ENCODE results near the gene PPP1R3F.

Gene PPP1R3F, protein sequence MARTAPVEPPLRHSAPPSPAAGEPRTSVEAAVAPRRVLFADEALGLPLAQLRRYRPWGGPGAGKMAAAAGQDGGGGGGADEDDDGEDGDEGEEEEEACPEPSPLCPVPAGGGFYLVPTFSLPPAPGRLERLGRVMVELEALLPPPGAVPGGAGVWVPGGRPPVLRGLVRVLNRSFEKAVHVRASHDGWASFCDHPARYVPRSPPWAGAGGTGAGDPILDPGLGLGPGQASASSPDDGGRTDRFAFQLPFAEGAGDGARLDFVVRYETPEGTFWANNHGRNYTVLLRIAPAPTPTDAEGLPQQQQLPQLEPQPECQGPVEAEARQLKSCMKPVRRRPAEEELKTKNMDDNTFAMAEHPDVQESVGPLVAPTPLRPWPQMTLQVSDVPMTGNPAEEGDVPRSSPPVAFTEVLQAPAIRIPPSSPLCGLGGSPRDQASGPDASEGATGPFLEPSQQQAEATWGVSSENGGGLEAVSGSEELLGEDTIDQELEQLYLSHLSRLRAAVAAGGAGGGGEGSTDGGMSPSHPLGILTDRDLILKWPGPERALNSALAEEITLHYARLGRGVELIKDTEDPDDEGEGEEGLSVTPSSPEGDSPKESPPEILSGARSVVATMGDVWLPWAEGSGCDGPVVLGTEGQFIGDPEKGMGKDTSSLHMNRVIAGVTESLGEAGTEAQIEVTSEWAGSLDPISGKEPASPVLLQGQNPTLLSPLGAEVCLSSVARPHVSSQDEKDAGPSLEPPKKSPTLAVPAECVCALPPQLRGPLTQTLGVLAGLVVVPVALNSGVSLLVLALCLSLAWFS

DNA sequence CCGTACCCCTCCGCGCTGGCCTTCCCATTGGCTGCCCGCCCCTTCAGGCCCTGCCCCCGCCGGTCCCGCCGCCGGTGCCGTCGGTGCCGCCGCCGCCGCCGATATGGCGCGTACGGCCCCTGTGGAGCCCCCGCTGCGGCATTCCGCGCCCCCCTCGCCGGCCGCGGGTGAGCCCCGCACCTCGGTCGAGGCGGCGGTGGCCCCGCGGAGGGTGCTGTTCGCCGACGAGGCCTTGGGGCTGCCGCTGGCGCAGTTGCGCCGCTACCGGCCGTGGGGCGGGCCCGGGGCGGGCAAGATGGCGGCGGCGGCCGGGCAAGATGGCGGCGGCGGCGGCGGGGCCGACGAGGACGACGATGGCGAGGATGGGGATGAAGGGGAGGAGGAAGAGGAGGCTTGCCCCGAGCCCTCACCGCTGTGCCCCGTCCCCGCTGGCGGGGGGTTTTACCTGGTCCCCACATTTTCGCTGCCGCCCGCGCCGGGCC lies at the start of gene PPP1R3F:
TSS of gene PPP1R3F (plus strand) at position 27 of the 482 bp plus-strand sequence. CDS start at position 104, 77 bp downstream.
- DNase-seq: no peak

DNA sequence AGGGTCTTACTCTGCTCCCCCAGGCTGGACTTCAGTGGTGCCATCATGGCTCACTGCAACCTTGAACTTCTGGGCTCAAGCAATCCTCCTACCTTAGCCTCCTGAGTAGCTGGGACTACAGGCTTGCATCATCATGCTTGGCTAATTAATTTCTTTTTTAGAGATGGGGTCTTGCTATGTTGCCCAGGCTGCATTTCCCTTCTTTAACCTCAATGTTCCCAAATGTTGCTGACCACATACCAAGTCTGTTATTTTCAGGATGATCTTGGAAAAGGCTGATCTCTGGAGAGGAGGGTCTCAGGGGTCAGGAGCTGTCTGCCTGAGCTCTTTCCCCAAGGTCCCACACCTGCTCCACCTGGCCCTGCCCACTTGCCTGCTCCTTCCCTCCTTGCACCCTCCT lies 49.5 kb upstream of the PPP1R3F start:
- DNase-seq: no peak

DNA sequence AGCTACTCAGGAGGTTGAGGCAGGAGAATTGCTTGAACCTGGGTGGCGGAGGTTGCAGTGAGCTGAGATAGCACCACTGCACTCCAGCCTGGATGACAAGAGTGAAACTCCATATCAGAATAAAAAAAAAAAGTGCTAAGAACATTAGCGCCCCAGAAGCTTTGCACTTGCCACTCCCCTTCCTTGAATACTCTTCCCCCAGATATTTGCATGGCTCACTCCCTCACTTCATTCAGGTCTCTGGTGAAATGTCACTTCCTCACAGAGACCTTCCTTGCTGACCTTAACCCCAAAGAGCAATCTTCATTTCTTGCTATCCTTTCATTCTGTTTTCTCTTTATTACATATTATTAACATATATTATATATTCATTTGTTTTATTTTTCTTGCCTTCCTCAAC lies 47.7 kb upstream of the PPP1R3F start:
- no peak for DNase-seq

DNA sequence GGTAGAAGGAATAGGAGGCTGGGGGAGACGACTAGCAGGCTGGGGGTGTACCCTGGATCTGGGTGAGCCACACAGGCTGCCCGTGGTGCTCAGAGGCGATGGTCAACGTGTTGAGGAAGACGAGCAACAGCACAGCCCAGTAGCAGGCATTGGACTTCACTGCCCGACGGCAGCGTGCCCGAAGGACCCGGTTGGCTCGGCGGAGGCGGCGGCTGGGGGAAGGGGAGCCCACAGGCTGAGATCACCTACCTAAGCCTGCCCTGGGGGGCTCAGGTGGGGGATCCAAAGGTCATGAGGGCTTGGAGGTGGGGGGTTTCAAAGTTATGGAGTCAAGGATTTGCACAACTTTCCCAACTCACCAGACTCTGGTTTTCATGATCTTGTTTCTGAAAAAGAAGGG lies 43.7 kb upstream of the PPP1R3F start:
- no peak for DNase-seq

DNA sequence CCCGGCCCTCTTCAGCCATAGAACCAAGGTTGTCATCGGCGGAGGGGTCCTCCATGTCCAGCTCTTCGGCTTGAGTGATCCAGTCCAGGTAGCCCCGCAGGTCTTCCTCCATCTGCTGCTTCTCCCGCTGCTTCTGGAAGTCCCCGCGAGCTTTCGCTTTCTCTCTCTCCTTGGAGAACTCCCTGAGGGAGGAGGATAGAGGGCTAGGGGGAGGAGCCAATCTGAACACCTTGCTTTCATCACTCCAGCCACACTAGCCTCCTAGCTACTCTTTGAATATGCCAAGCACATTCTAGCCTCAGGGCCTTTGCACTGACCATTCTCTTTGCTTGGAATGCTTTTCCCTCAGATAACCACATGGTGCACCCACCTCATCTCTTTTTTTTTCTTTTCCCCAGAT lies 42.6 kb upstream of the PPP1R3F start:
- DNase-seq: no peak

DNA sequence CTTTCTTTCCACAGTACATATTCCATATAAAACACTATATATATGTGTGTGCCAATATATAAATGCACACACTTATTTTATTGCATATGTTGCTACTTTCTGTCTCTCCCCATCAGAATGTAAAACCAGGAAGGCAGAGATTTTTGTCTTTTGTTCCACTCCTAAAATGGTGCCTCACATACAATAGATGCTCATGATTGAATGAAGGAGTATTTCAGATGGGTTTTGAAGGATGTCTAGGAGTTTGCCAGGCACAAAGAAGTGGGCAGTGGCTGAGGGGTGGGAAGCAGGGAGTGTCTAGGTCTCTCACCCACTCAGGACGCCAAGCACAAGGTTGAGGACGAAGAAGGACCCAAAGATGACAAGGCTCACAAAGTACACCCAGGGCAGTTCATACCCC lies 41.9 kb upstream of the PPP1R3F start:
- no peak for DNase-seq

DNA sequence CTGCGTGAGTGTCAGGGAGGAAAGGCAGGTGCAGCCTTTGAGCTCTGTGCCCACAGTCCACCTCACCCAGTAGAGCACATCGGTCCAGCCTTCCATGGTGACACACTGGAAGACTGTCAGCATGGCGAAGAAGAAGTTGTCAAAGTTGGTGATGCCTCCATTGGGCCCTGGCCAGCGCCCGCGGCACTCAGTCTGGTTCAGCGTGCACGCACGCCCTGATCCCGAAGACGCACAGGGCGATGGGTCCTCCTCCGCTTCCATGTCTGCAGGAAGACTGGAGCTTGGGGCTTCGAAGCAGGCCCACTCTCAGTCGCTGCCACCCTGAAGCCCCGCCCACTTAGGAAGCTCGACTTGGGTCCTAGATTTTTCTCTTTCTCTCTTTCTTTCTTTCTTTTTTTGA lies 41.4 kb upstream of the PPP1R3F start:
- no peak for DNase-seq

DNA sequence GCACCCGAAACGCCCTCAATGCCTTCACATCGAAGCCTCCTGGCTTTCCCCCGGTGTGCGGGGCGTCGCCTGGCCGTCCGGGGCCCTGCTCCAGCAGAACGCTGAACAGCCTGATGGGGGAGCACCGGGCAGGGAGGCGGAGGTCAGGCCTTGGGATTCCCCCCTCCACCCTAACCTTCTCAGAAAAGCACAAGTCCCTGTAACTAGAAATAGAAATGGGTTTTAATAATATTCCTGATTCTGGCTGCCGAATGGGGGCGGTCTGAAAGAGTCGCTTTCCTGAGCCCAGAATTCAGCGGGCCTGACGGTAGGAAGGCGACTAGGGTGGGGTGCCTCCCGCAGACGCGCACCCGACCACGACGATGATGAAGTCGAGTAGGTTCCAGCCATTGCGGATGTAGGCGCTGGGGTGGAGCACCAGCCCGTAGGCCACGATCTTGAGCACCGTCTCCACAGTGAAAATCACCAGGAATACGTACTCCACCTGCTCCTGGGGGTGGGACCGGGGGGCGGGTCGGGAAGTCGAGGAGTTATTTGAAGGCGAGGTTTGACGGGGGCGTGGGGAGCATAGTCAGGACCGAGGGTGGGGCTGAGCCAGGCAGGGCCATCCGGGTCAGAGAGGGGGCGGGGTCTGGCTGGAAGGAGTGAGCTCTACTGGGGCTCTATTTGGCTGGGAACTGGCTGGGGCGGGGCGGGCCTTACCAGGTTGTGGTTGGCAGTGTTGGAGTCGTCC lies 38.9 kb upstream of the PPP1R3F start:
- peak; percentile 65 for DNase-seq

DNA sequence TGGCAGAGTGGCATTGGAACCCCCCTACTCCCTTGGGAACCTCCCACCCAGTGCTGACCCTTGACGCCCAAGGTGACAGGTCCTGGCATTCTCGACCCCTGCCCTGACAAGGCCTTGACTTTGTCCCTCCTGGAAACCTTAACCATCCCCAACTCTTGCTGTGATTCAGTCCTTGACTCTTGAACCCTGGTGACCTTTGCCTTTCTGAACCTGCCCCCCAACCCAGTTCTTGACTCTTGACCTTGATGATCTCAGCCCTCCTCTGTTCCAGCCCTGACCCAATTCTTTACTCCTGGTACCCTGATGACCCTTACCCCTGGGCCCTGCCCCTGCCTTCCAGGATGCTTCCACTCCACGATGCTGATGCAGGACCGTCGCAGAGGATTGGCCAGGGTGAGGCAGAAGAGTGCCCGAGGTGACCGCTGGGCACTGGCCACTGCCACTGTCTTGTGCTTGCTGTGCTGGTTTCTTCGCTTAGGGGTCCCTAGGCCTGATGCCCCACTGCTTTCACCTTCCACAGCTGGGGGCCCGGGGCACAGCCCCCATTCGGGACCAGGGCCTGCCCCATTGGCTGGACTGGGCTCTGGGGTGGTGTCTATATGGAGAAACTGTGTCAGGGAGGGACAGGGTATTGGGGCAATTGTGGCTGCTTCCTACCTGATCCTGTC lies 38.1 kb upstream of the PPP1R3F start:
- DNase-seq: no peak

DNA sequence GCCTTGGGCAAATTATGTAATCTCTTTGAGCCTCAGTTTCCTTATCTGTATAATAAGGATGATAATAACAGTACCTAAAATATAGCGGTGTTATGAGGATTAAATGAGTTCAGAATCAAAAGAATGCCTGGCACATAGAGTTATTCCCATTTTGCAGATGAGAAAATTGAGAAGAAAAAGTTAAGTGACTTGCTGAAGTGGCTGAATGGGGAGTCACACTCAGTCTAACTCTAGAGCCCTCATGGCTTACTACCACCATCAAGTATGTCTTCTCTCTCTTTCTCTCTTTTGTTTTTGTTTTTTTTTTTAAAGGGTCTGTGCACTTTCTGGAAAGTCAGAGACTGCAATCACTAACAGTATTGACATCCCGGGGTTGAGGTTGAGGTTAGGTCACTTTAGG lies 37.1 kb upstream of the PPP1R3F start:
- DNase-seq: no peak

DNA sequence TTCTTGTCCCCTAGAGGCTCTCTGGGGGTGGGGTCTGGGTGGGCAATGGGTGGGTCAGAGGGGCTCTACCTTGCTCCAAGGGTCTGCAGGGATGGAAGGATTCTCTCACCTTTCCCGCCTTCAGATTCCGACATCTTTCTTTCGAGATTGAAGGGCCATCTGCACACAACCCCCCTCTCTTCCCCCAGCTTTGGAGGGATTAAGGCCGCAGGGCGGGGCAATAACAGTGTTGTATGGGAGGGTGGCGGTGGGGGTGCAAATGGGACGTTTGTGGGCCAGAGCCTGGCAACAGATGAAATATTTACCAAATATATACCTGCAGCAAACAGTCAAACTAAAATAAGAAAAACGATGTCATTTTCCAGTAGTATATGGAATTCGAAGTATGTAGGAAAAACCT lies 36.4 kb upstream of the PPP1R3F start, which contains the start of gene CACNA1F:
TSS of gene CACNA1F (minus strand) at position 165 of the 400 bp plus-strand sequence. CDS start at position 134, 31 bp downstream.
- no peak for DNase-seq

DNA sequence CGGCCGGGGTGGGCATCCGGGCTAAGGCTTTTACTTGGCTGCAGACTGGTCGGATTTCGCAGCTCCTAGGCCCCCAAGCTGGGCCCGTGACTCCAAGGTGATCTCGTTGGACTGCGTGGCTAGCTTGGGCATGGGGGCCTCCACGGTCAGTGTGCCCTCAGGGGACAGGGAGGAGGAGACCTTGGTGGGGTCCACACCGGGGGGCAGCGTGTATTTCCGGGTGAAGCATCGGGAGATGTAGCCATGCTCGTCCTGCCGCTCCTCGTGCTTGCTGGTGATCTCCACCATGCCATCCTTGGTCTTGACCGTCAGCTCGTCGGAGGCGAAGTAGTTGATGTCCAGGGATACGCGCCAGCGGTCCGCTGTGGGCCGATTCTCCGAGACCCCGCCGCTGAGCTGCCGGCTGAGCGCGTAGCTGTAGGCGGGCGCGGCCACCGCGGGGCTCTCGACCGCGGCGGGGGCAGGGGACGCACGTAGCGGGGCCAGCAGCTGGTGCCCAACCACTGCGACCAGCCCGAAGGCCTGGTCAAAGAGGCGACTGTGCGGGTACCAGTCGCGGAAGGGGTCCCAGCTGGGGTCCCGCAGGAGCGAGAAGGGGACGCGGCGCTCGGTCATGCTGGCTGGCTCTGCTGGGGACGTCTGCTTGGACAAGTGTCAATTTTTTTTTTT lies 35.6 kb upstream of the PPP1R3F start:
- DNase-seq: no peak

DNA sequence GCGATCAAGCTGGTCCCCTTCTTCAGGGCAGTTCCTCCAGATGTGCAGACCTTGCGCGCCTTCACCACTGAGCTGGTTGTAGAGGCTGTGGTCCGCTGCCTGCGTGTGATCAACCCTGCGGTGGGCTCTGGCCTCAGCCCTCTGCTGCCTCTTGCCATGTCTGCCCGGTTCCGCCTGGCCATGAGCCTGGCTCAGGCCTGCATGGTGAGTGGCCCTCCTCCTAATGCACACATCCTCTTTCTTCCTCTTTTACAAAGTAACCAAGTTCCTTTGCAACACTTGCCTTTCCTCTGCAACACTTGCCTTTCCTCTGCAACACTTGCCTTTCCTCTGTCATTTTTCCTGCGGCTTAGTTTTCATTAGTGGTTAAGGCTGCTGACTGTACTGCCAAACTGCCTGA lies 32.5 kb upstream of the PPP1R3F start:
- peak; percentile 78 for DNase-seq

DNA sequence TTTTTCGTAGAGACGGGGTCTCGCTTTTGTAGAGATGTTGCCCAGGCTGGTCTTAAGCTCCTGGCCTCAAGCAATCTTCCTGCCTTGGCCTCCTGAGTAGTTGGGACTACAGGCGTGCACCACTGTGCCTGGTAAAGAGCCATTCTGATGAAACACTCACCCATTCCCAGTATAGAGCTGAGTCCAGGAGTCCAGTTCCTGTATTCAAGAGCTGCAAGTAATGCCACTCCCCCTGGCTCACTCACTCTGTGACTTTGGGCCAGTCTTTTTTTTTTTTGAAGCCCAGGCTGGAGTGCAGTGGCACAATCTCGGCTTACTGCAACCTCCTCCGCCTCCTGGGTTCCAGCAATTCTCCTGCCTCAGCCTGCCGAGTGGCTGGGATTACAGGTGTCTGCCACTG lies 30.9 kb upstream of the PPP1R3F start:
- DNase-seq: peak; percentile 26

DNA sequence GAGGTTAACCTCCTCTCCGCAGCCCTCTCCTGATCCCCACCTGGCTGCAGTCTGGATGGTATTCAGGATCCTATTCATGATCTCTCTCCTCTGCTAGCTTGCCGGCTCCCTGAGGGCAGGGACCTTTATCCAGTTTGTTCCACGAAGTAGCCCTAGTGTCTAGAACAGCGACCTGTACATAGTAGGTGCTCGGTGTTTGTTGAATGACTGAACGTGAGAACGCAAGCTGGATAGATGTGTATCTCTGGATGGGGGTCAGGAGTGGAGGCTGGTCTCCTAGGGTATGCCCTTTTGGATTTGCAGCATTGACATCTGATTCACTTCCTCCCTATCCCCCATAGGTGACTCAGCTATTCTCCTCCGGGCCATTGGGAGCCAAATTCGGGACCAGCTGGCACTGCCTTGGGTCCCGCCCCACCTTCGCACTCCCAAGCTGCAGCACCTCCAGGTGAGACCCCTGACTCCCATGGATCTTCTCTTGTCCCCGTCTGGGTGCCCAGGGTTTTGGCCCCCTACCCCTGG lies 27.0 kb upstream of the PPP1R3F start:
- no peak for DNase-seq

DNA sequence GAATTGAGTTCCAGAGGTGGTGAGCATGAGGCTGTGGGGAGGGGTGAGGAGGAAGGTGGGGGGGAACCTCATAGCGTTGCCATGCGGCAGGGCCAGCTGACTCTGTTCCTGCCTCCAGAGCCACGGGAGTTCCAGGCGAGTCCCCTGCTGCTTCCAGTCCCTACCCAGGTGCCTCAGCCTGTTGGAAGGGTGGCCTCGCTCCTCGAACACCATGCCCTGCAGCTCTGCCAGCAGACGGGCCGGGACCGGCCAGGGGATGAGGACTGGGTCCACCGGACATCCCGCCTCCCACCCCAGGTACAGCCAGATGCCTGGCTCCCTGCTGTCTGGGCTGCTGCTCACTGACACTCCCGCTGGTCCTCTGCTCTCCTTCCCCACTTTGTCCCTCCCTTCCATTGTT lies 26.4 kb upstream of the PPP1R3F start:
- no peak for DNase-seq

DNA sequence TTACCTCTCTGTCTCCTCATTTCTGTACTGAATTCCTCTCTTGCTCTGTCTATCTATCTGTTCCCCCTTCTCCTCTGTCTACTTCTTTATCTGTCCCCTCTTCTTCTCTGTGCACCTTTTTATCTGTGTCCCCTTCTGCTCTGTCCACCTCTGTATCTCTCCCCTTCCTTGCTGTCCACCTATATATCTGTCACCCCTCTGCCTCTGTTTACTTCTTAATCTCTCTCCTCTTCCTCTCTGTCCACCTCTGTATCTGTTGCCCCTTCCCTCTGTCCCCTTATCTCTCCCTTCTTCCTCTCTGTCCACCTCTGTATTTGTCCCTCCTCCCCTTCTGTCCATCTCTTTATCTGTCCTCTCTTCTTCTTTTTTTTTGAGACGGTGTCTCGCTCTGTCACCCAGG lies 25.4 kb upstream of the PPP1R3F start:
- DNase-seq: no peak

DNA sequence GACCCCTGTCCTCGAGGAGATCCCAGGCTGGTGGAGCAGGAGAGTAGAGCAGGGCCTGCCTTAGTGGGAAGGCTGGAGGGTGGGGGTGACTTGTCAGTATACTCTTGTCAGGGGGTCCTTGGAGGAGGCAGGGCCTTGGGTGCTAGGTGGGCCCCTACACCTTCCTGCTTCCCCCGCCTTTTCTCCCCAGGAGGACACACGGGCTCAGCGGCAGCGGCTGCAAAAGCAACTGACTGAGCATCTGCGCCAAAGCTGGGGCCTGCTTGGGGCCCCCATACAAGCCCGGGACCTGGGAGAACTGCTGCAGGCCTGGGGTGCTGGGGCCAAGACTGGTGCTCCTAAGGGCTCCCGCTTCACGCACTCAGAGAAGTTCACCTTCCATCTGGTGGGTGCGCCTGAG lies 23.1 kb upstream of the PPP1R3F start:
- no peak for DNase-seq

DNA sequence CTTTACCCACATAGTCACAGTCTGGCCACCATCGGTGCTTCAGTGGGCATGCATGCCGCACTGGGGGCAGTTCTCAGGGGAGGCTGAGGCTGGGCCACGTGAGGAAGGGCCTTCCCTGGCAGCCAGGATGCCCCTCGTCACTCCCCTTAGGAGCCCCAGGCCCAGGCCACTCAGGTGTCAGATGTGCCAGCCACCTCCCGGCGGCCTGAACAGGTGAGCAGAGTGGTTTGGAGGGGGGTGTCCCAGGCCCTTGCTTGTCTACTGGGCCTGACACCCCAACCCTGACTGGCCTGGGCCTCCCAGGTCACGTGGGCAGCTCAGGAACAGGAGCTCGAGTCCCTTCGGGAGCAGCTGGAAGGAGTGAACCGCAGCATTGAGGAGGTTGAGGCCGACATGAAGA lies 22.2 kb upstream of the PPP1R3F start:
- no peak for DNase-seq

DNA sequence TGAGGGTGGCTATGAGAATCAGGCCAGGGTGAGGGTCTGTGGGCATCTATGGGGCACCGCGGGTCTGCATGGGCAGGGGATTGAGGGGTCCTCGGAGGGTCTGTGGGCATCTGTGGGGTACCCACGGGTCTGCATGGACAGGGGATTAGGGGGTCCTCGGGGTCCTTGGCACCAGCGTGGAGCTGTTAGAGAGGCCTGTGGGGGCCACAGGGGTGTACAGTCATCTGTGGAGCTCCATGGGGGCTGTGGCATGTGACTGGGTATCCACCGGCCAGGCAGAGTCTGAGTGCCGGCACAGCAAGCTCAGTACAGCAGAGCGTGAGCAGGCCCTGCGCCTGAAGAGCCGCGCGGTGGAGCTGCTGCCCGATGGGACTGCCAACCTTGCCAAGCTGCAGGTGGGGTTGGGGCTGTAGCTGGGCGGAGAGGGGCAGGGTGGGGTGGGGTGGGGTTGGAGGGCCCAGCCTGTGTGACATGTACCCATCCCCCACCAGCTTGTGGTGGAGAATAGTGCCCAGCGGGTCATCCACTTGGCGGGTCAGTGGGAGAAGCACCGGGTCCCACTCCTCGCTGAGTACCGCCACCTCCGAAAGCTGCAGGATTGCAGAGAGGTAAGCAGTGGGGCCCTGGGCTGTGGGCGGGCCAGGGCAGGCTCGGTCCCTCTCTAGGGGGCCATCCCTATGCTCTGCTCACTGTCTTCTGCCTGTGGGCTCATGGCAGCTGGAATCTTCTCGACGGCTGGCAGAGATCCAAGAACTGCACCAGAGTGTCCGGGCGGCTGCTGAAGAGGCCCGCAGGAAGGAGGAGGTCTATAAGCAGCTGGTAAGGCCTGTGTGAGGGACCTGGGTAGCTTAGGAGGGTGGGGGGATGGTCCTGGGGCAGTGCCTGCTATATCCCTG lies 21.4 kb upstream of the PPP1R3F start:
- no peak for DNase-seq

DNA sequence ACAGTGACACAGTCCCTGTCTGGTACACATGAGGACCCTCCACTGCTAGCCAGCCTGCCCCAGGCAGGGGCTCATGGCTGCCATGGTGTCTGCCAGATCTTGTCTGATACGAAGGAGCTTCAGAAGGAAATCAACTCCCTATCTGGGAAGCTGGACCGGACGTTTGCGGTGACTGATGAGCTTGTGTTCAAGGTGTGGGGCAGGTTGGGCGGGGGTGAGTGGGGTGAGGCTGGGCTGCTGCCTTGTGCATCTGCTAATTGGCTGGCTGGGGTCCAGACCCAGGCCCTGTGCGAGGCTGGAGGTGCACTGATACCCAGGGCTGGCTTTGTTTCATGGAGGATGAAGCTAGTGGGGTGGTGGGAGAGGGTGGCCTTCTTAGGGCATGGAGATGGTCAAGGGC lies 20.5 kb upstream of the PPP1R3F start:
- no peak for DNase-seq
